ENCODE data around the gene IRAK1. TPM values are rescaled to one million over a fixed set of nuclear protein-coding genes. Genes with fewer than 3 reads are reported as not detected.
A peak's percentile ranks its signal among the peaks of the same experiment; 100 is the strongest.

The IRAK1 gene
- total RNA-seq, 1 donor from 2014 or later = 74.2 TPM

- H3K9me3 Mint-ChIP-seq (ENCODE audit: unreplicated experiment) = no peaks in the 10 kb centered on the region
- no peak overlapping the region for H3K4me3 Mint-ChIP-seq (ENCODE audit: unreplicated experiment)
- H3K4me1 Mint-ChIP-seq (ENCODE audit: unreplicated experiment) = peaks cover 58% of the 10 kb centered on the region
- DNase-seq (ENCODE audit: extremely low spot score, unreplicated experiment) = no peak
- H3K36me3 Mint-ChIP-seq (ENCODE audit: unreplicated experiment) = no peaks in the 10 kb centered on the region
- H3K27ac Mint-ChIP-seq (ENCODE audit: unreplicated experiment) = peak overlapping the region; percentile 29
- TF ChIP-seq CTCF (IDR thresholded peaks at IDR 0.05) = no peak
- no peaks in the 10 kb centered on the region for H3K27me3 Mint-ChIP-seq (ENCODE audit: unreplicated experiment)
These were observed 20.6 kb upstream of the IRAK1 start for GRCh38 chrX:154040307-154040756.

GRCh38 chrX:154039577-154039976 is 19.9 kb upstream of the IRAK1 start:
- Mint-ChIP-seq H3K4me3 (ENCODE audit: unreplicated experiment) (no peak overlapping the region), H3K27ac (ENCODE audit: unreplicated experiment) (peak overlapping the region; percentile 11), H3K4me1 (ENCODE audit: unreplicated experiment) (peaks cover 61% of the 10 kb centered on the region), H3K9me3 (ENCODE audit: unreplicated experiment) (no peaks in the 10 kb centered on the region), H3K27me3 (ENCODE audit: unreplicated experiment) (no peaks in the 10 kb centered on the region), H3K36me3 (ENCODE audit: unreplicated experiment) (no peaks in the 10 kb centered on the region)
- DNase-seq (ENCODE audit: extremely low spot score, unreplicated experiment) = no peak
- TF ChIP-seq CTCF (IDR thresholded peaks at IDR 0.05) = no peak

- Mint-ChIP-seq H3K4me1 (ENCODE audit: unreplicated experiment) (peaks cover 54% of the 10 kb centered on the region), H3K27me3 (ENCODE audit: unreplicated experiment) (no peaks in the 10 kb centered on the region), H3K4me3 (ENCODE audit: unreplicated experiment) (no peak overlapping the region), H3K36me3 (ENCODE audit: unreplicated experiment) (no peaks in the 10 kb centered on the region), H3K9me3 (ENCODE audit: unreplicated experiment) (no peaks in the 10 kb centered on the region), H3K27ac (ENCODE audit: unreplicated experiment) (no peak overlapping the region)
- no peak for TF ChIP-seq CTCF (IDR thresholded peaks at IDR 0.05)
- DNase-seq (ENCODE audit: extremely low spot score, unreplicated experiment) = no peak
These were observed 19.0 kb upstream of the IRAK1 start for GRCh38 chrX:154038656-154039055.

- no peak overlapping the region for H3K4me3 Mint-ChIP-seq (ENCODE audit: unreplicated experiment)
- H3K27ac Mint-ChIP-seq (ENCODE audit: unreplicated experiment) = no peak overlapping the region
- no peak for TF ChIP-seq CTCF (IDR thresholded peaks at IDR 0.05)
- no peaks in the 10 kb centered on the region for H3K27me3 Mint-ChIP-seq (ENCODE audit: unreplicated experiment)
- peaks cover 45% of the 10 kb centered on the region for H3K4me1 Mint-ChIP-seq (ENCODE audit: unreplicated experiment)
- no peak for DNase-seq (ENCODE audit: extremely low spot score, unreplicated experiment)
- H3K36me3 Mint-ChIP-seq (ENCODE audit: unreplicated experiment) = no peaks in the 10 kb centered on the region
- no peaks in the 10 kb centered on the region for H3K9me3 Mint-ChIP-seq (ENCODE audit: unreplicated experiment)
These were observed 18.1 kb upstream of the IRAK1 start for GRCh38 chrX:154037754-154038153.

- Mint-ChIP-seq H3K9me3 (ENCODE audit: unreplicated experiment) (no peaks in the 10 kb centered on the region), H3K27me3 (ENCODE audit: unreplicated experiment) (no peaks in the 10 kb centered on the region), H3K27ac (ENCODE audit: unreplicated experiment) (no peak overlapping the region), H3K4me3 (ENCODE audit: unreplicated experiment) (no peak overlapping the region), H3K36me3 (ENCODE audit: unreplicated experiment) (peaks cover 6% of the 10 kb centered on the region), H3K4me1 (ENCODE audit: unreplicated experiment) (peaks cover 34% of the 10 kb centered on the region)
- TF ChIP-seq CTCF (IDR thresholded peaks at IDR 0.05) = no peak
- no peak for DNase-seq (ENCODE audit: extremely low spot score, unreplicated experiment)
These were observed 16.8 kb upstream of the IRAK1 start for GRCh38 chrX:154036513-154036912.
